WTC11 (cell line): ENCODE measurements around the gene PAQR8. TPM values are rescaled to one million over a fixed set of nuclear protein-coding genes. Genes with fewer than 3 reads are reported as not detected.
A peak's percentile ranks its signal among the peaks of the same experiment; 100 is the strongest.

ENCODE experiments used
- ATAC-seq: fragments of 200-7000 bp; cut with Tn5 transposase; 2 replicates; pipeline ENCODE4 v1.10.0; 2021; ENCODE audit warnings: mild to moderate bottlenecking, moderate library complexity
- CTCF ChIA-PET: fragments of 300-600 bp; sonication (Branson Sonifier 250); formaldehyde crosslinking; loops from one replicate; lab custom pipeline; 2021; ENCODE audit warnings: antibody characterized with exemption; lab: Charles Lee
- POLR2A ChIA-PET: fragments of 350-600 bp; sonication (Branson Sonifier 250); formaldehyde crosslinking; loops from one replicate; lab custom pipeline; 2021; ENCODE audit warnings: antibody characterized with exemption; lab: Charles Lee
- DNase-seq: peaks from one replicate; pipeline ENCODE4 v3.0.0; 2021; ENCODE audit warnings: low spot score
- H3K27ac Mint-ChIP-seq: 2 replicates; pipeline ENCODE4 v1.8.0; 2021; ENCODE audit warnings: mixed read lengths
- H3K27me3 Mint-ChIP-seq: 2 replicates; pipeline ENCODE4 v1.8.0; 2021; ENCODE audit warnings: low read depth, mild to moderate bottlenecking, moderate library complexity, mixed read lengths
- H3K36me3 Mint-ChIP-seq: 2 replicates; pipeline ENCODE4 v1.8.0; 2021; ENCODE audit warnings: mixed read lengths
- H3K4me1 Mint-ChIP-seq: 2 replicates; pipeline ENCODE4 v1.8.0; 2022; ENCODE audit warnings: mixed read lengths
- H3K4me3 Mint-ChIP-seq: 2 replicates; pipeline ENCODE4 v1.8.0; 2021; ENCODE audit warnings: mild to moderate bottlenecking, moderate library complexity, mixed read lengths
- H3K9me3 Mint-ChIP-seq: 2 replicates; pipeline ENCODE4 v1.8.0; 2021; ENCODE audit warnings: mixed read lengths
- CBFB ChIP-seq: sonication (generic); formaldehyde crosslinking; IDR thresholded peaks from 2 replicates; pipeline ENCODE4 v1.8.1; 2022; ENCODE audit warnings: mild to moderate bottlenecking, low read depth, missing genetic modification reagents
- CREB1 ChIP-seq: sonication (generic); formaldehyde crosslinking; IDR thresholded peaks from 2 replicates; pipeline ENCODE4 v1.8.0; 2023; ENCODE audit warnings: mild to moderate bottlenecking, missing genetic modification reagents
- FOXK1 ChIP-seq: sonication (generic); formaldehyde crosslinking; IDR thresholded peaks from 2 replicates; pipeline ENCODE4 v1.8.0; 2022; ENCODE audit warnings: mild to moderate bottlenecking, moderate library complexity, missing genetic modification reagents
- FOXP1 ChIP-seq: sonication (generic); formaldehyde crosslinking; IDR thresholded peaks from 2 replicates; pipeline ENCODE4 v1.8.0; 2022; ENCODE audit warnings: missing genetic modification reagents, mild to moderate bottlenecking, moderate library complexity, borderline replicate concordance
- FOXP4 ChIP-seq: sonication (generic); formaldehyde crosslinking; IDR thresholded peaks from 2 replicates; pipeline ENCODE4 v1.8.0; 2022; ENCODE audit warnings: mild to moderate bottlenecking, missing genetic modification reagents
- HMGA2 ChIP-seq: fragments of 250-450 bp; sonication (Bioruptor Pico); IDR thresholded peaks from 2 replicates; pipeline ENCODE4 v1.4.0; 2021; ENCODE audit warnings: mild to moderate bottlenecking, moderate library complexity
- JAZF1 ChIP-seq: fragments of 250-450 bp; sonication (Bioruptor Pico); IDR thresholded peaks from 2 replicates; pipeline ENCODE4 v1.9.0; 2021; ENCODE audit warnings: moderate library complexity, mild to moderate bottlenecking, inconsistent platforms
- MAX ChIP-seq: sonication (generic); formaldehyde crosslinking; IDR thresholded peaks from 2 replicates; pipeline ENCODE4 v1.8.0; 2022; ENCODE audit warnings: mild to moderate bottlenecking, missing genetic modification reagents
- NFYB ChIP-seq: sonication (generic); formaldehyde crosslinking; conservative IDR thresholded peaks from 2 replicates; pipeline ENCODE4 v1.8.0; 2022; ENCODE audit warnings: low read depth, missing genetic modification reagents
- SMAD3 ChIP-seq: sonication (generic); formaldehyde crosslinking; IDR thresholded peaks from 2 replicates; pipeline ENCODE4 v1.8.0; 2022; ENCODE audit warnings: missing genetic modification reagents, mild to moderate bottlenecking, borderline replicate concordance
- STAT6 ChIP-seq: sonication (generic); formaldehyde crosslinking; conservative IDR thresholded peaks from 2 replicates; pipeline ENCODE4 v1.8.1; 2023; ENCODE audit warnings: mild to moderate bottlenecking, low read depth, missing genetic modification reagents, moderate library complexity
- ZNF138 ChIP-seq: sonication (generic); formaldehyde crosslinking; conservative IDR thresholded peaks from 2 replicates; pipeline ENCODE4 v1.8.1; 2022; ENCODE audit warnings: mild to moderate bottlenecking, moderate library complexity, missing genetic modification reagents
- total RNA-seq: library from RNA; stranded (reverse); gene quantifications from 3 replicates; pipeline ENCODE4 v1.2.3, GENCODE V29; 2021
- TF ChIP-seq, protein P1 (sequence below): sonication (generic); formaldehyde crosslinking; IDR thresholded peaks from 2 replicates; pipeline ENCODE4 v1.8.0; 2022; ENCODE audit warnings: mild to moderate bottlenecking, missing genetic modification reagents
- TF ChIP-seq, protein P2 (sequence below): sonication (generic); formaldehyde crosslinking; IDR thresholded peaks from 2 replicates; pipeline ENCODE4 v1.8.1; 2022; ENCODE audit warnings: low read depth, mild to moderate bottlenecking, moderate library complexity, missing genetic modification reagents, borderline replicate concordance
- TF ChIP-seq, protein P3 (sequence below): fragments of 250-450 bp; sonication (Bioruptor Pico); IDR thresholded peaks from 2 replicates; pipeline ENCODE4 v1.9.0; 2021; ENCODE audit warnings: mild to moderate bottlenecking
- TF ChIP-seq, protein P4 (sequence below): fragments of 250-450 bp; sonication (Bioruptor Pico); IDR thresholded peaks from 2 replicates; pipeline ENCODE4 v1.9.0; 2021; ENCODE audit warnings: moderate library complexity, mild to moderate bottlenecking, inconsistent platforms, borderline replicate concordance

The PAQR8 gene
- total RNA-seq, 1 experiment from 2014 or later = 11.1 TPM

GRCh38 chr6:52361414-52361944, 472 bp upstream of the PAQR8 start:
- 0 out of 2 replicates have a peak, but pooled peaks cover 2% of the 10 kb centered on the region for H3K36me3 Mint-ChIP-seq
- ATAC-seq (no peak; the same call in 1 of the 2 replicates), DNase-seq (no peak)
- H3K27ac Mint-ChIP-seq = peak overlapping the region; percentile 6; the same call in 1 of the 2 replicates
- POLR2A ChIA-PET = interaction anchor here (1.2 to 1.5 kb wide), 3 partner anchors 31 to 77 kb away, joined by 4 to 13 read pairs (median 5); partner anchors contain the start of gene MCM3
- no peaks in the 10 kb centered on the region for H3K9me3 Mint-ChIP-seq
- CTCF ChIA-PET = interaction anchor here (1.9 to 2.5 kb wide), 2 partner anchors 39 to 76 kb away, joined by 7 to 21 read pairs; partner anchors contain the start of gene MCM3
- peaks cover 34% of the 10 kb centered on the region for H3K4me1 Mint-ChIP-seq
- TF ChIP-seq MAX (CRISPR knock-in tag) = no peak
- TF ChIP-seq, protein P1, sequence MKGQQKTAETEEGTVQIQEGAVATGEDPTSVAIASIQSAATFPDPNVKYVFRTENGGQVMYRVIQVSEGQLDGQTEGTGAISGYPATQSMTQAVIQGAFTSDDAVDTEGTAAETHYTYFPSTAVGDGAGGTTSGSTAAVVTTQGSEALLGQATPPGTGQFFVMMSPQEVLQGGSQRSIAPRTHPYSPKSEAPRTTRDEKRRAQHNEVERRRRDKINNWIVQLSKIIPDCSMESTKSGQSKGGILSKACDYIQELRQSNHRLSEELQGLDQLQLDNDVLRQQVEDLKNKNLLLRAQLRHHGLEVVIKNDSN (CRISPR knock-in tag) = no peak
- no peak for TF ChIP-seq CREB1 (CRISPR knock-in tag)
- TF ChIP-seq, protein P2, sequence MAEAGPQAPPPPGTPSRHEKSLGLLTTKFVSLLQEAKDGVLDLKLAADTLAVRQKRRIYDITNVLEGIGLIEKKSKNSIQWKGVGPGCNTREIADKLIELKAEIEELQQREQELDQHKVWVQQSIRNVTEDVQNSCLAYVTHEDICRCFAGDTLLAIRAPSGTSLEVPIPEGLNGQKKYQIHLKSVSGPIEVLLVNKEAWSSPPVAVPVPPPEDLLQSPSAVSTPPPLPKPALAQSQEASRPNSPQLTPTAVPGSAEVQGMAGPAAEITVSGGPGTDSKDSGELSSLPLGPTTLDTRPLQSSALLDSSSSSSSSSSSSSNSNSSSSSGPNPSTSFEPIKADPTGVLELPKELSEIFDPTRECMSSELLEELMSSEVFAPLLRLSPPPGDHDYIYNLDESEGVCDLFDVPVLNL (CRISPR knock-in tag) = no peak
- TF ChIP-seq STAT6 = no peak
- no peak for TF ChIP-seq CBFB (CRISPR knock-in tag)
- TF ChIP-seq JAZF1 (CRISPR knock-in tag) = no peak
- TF ChIP-seq, protein P3, sequence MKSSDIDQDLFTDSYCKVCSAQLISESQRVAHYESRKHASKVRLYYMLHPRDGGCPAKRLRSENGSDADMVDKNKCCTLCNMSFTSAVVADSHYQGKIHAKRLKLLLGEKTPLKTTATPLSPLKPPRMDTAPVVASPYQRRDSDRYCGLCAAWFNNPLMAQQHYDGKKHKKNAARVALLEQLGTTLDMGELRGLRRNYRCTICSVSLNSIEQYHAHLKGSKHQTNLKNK (CRISPR knock-in tag) = no peak
- no peak for TF ChIP-seq NFYB (CRISPR knock-in tag)
- TF ChIP-seq, protein P4, sequence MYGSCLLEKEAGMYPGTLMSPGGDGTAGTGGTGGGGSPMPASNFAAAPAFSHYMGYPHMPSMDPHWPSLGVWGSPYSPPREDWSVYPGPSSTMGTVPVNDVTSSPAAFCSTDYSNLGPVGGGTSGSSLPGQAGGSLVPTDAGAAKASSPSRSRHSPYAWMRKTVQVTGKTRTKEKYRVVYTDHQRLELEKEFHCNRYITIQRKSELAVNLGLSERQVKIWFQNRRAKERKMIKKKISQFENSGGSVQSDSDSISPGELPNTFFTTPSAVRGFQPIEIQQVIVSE (CRISPR knock-in tag) = no peak
- no peak for TF ChIP-seq FOXP1
- TF ChIP-seq ZNF138 = no peak
- no peak for TF ChIP-seq HMGA2 (CRISPR knock-in tag)
- no peak for TF ChIP-seq FOXP4 (CRISPR knock-in tag)
- TF ChIP-seq SMAD3 (CRISPR knock-in tag) = no peak
- no peak for TF ChIP-seq FOXK1 (CRISPR knock-in tag)
- H3K27me3 Mint-ChIP-seq = peaks cover 32% of the 10 kb centered on the region
- H3K4me3 Mint-ChIP-seq = peak overlapping the region; percentile 78
